A549 (cell line): Measurements from ENCODE around the gene SEC24D. TPM values are rescaled to one million over a fixed set of nuclear protein-coding genes. Genes with fewer than 3 reads are reported as not detected.

ENCODE experiments used
- ATAC-seq, 2 experiments: fragments of 200-7000 bp in 1 of 2; fragments of >200 bp in 1 of 2; cut with Nextera tagmentation in 1 of 2; cut with Tn5 transposase in 1 of 2; 3 replicates each; pipeline versions ENCODE4 v1.8.0 to v1.9.1; 2018 to 2020; ENCODE audit warnings: mild to moderate bottlenecking in 1 of 2, moderate library complexity in 1 of 2
- CTCF ChIA-PET: fragments of 300-600 bp; sonication (Branson Sonifier 250); formaldehyde crosslinking; extraction: SDS; loops from one replicate; lab custom pipeline; 2021; ENCODE audit warnings: antibody characterized with exemption, inconsistent platforms; lab: Yijun Ruan, JAX
- POLR2A ChIA-PET: fragments of 350-600 bp; formaldehyde crosslinking; extraction: SDS; loops from one replicate; lab custom pipeline; 2021; ENCODE audit warnings: antibody characterized with exemption, inconsistent platforms; lab: Yijun Ruan, JAX
- DNase-seq, 2 experiments: peaks; one replicate each; pipeline versions ENCODE4 v3.0.0 to v3.0.0-alpha.2; 2011 to 2016; ENCODE audit warnings: low read depth in 1 of 2, low spot score in 1 of 2
- FAIRE-seq: peaks from 2 replicates; lab custom pipeline; 2011; peaks lifted over from hg19 to GRCh38; lab: Jason Lieb, UNC
- H3K27ac ChIP-seq, 2 experiments: fragments of >200 bp; sonication (Bioruptor Twin); formaldehyde crosslinking; 3 replicates each; pipeline ENCODE4 v1.5.1; 2016 to 2017
- H3K4me1 ChIP-seq: fragments of >200 bp; sonication (Bioruptor Twin); formaldehyde crosslinking; 3 replicates; pipeline ENCODE4 v1.6.1; 2016
- H3K4me2 ChIP-seq: fragments of >200 bp; sonication (Bioruptor Twin); formaldehyde crosslinking; 3 replicates; pipeline ENCODE4 v1.6.1; 2016
- H3K4me3 ChIP-seq: fragments of >200 bp; sonication (Bioruptor Twin); formaldehyde crosslinking; 3 replicates; pipeline ENCODE4 v1.5.1; 2016
- H3K9me3 ChIP-seq: fragments of >200 bp; sonication (Bioruptor Twin); formaldehyde crosslinking; 3 replicates; pipeline ENCODE4 v1.6.1; 2016
- CBX2 ChIP-seq: fragments of 200-600 bp; sonication (generic); IDR thresholded peaks from 2 replicates; pipeline ENCODE4 v1.6.1; 2016; ENCODE audit warnings: low read depth, mild to moderate bottlenecking, borderline replicate concordance
- CBX8 ChIP-seq: fragments of 200-600 bp; sonication (generic); IDR thresholded peaks from 2 replicates; pipeline ENCODE4 v1.6.1; 2016
- EHMT2 ChIP-seq: fragments of 200-600 bp; sonication (generic); IDR thresholded peaks from 2 replicates; pipeline ENCODE4 v1.6.1; 2016; ENCODE audit warnings: antibody characterized with exemption, low read depth, mild to moderate bottlenecking, moderate library complexity
- FOSB ChIP-seq: fragments of 250-450 bp; sonication (Bioruptor Pico); IDR thresholded peaks from 2 replicates; pipeline ENCODE4 v1.5.0; 2020; ENCODE audit warnings: mild to moderate bottlenecking, moderate library complexity
- FOSL2 ChIP-seq, 2 experiments: fragments of 450-650 bp in 1 of 2; fragments of >200 bp in 1 of 2; sonication (Bioruptor Twin) in 1 of 2; formaldehyde crosslinking; IDR thresholded peaks; 2 replicates each; pipeline versions ENCODE4 v1.5.0 to v1.6.1; 2016 to 2020; ENCODE audit warnings: mild to moderate bottlenecking in 1 of 2, moderate library complexity in 1 of 2
- GATA3 ChIP-seq: IDR thresholded peaks from 2 replicates; pipeline ENCODE4 v1.6.1; 2012; ENCODE audit warnings: borderline replicate concordance
- HOXB13 ChIP-seq: fragments of 250-450 bp; sonication (Bioruptor Pico); IDR thresholded peaks from 2 replicates; pipeline ENCODE4 v1.5.0; 2020; ENCODE audit warnings: low read depth, mild to moderate bottlenecking, moderate library complexity
- HOXB5 ChIP-seq: fragments of 250-450 bp; sonication (Bioruptor Pico); IDR thresholded peaks from 2 replicates; pipeline ENCODE4 v1.5.0; 2020; ENCODE audit warnings: mild to moderate bottlenecking, moderate library complexity
- JUNB ChIP-seq: fragments of >200 bp; sonication (Bioruptor Twin); formaldehyde crosslinking; IDR thresholded peaks from 2 replicates; pipeline ENCODE4 v1.6.1; 2016
- NFE2L2 ChIP-seq: fragments of 150-350 bp; conservative IDR thresholded peaks from 2 replicates; pipeline ENCODE4 v1.6.1; 2014; ENCODE audit warnings: low read length
- POLR2AphosphoS2 ChIP-seq: conservative IDR thresholded peaks from 2 replicates; pipeline ENCODE4 v1.6.1; 2012; ENCODE audit warnings: low read length, improper control_type of control experiment, inconsistent platforms
- RAD21 ChIP-seq, 2 experiments: fragments of >200 bp in 1 of 2; sonication (Bioruptor Twin) in 1 of 2; formaldehyde crosslinking in 1 of 2; IDR thresholded peaks in 1 of 2; conservative IDR thresholded peaks in 1 of 2; 2 replicates in 1 of 2; 3 replicates in 1 of 2; pipeline ENCODE4 v1.6.1; 2012 to 2018; ENCODE audit warnings: inconsistent platforms in 1 of 2
- RARB ChIP-seq: fragments of 250-450 bp; sonication (Bioruptor Pico); IDR thresholded peaks from 2 replicates; pipeline ENCODE4 v1.8.0; 2021; ENCODE audit warnings: mild to moderate bottlenecking, moderate library complexity
- RFX5 ChIP-seq: fragments of 450-650 bp; IDR thresholded peaks from 2 replicates; pipeline ENCODE4 v1.7.1; 2014; ENCODE audit warnings: antibody characterized with exemption, mild to moderate bottlenecking, moderate library complexity
- SMC3 ChIP-seq: fragments of >200 bp; sonication (Bioruptor Twin); formaldehyde crosslinking; IDR thresholded peaks from 3 replicates; pipeline ENCODE4 v1.6.1; 2018; ENCODE audit warnings: inconsistent platforms
- TP53 ChIP-seq: fragments of 250-450 bp; sonication (Bioruptor Pico); IDR thresholded peaks from 2 replicates; pipeline ENCODE4 v1.5.0; 2021; ENCODE audit warnings: mild to moderate bottlenecking, moderate library complexity
- ZNF302 ChIP-seq: fragments of 250-450 bp; sonication (Bioruptor Pico); IDR thresholded peaks from 2 replicates; pipeline ENCODE4 v1.9.0; 2021; ENCODE audit warnings: inconsistent platforms, mild to moderate bottlenecking, moderate library complexity
- ZSCAN20 ChIP-seq: fragments of 250-450 bp; sonication (Bioruptor Pico); IDR thresholded peaks from 2 replicates; pipeline ENCODE4 v1.8.0; 2022; ENCODE audit warnings: mild to moderate bottlenecking, moderate library complexity
- WGBS: methylation state at CpG from one replicate; pipeline ENCODE4 v1.1.6; 2017; ENCODE audit errors: missing lambda C conversion rate; 5-methylcytosine and 5-hydroxymethylcytosine counted together
- polyA plus RNA-seq, 4 experiments: library from polyadenylated mRNA; depleted of rRNA in 3 of 4; stranded (reverse); fragments of >200 nt; fragmentation: RNase III in 1 of 4; extraction: RNeasy Plus Mini Kit Qiagen cat#74134 plus additional on column Dnase treatment in 1 of 4; gene quantifications; 2 replicates in 3 of 4; 3 replicates in 1 of 4; pipeline ENCODE4 v1.2.3, GENCODE V29; 2011 to 2017
- TF ChIP-seq, protein P1 (sequence below): fragments of 250-450 bp; sonication (Bioruptor Pico); IDR thresholded peaks from 2 replicates; pipeline ENCODE4 v1.5.0; 2021; ENCODE audit warnings: mild to moderate bottlenecking, moderate library complexity, borderline replicate concordance
- TF ChIP-seq, protein P2 (sequence below): fragments of 200-600 bp; sonication (generic); IDR thresholded peaks from 2 replicates; pipeline ENCODE4 v1.6.1; 2016; ENCODE audit warnings: antibody characterized with exemption, mild to moderate bottlenecking, moderate library complexity
- TF ChIP-seq, protein P3 (sequence below): IDR thresholded peaks from 2 replicates; pipeline ENCODE4 v1.6.1; 2012
- TF ChIP-seq, protein P4 (sequence below): fragments of >200 bp; sonication (Bioruptor Twin); formaldehyde crosslinking; IDR thresholded peaks from 3 replicates; pipeline ENCODE4 v1.5.1; 2016

The SEC24D gene
- polyA plus RNA-seq, 2 of the 4 experiments (the other 2 are of a cell fraction): 12.8 to 15.6 TPM

- ATAC-seq: no peak
- no peak for DNase-seq
- FAIRE-seq: no peak
- CTCF ChIA-PET: interaction anchor here (1.7 kb wide), 1 partner anchor 223 kb away, joined by 4 read pairs; no protein-coding TSS in a partner anchor
- Histone ChIP-seq H3K9me3 (no peaks in the 10 kb centered on the region), H3K4me2 (no peak overlapping the region), H3K4me1 (no peaks in the 10 kb centered on the region), H3K27ac (no peak overlapping the region), H3K4me3 (no peak overlapping the region)
- 83% methylated on average over 3 of the region's 3 CpGs for WGBS
- POLR2A ChIA-PET: no interaction called here
- TF ChIP-seq SMC3: no peak
- TF ChIP-seq RARB (CRISPR knock-in tag): no peak
- TF ChIP-seq FOSL2 (IDR thresholded peaks at IDR 0.05): no peak
- no peak for TF ChIP-seq FOSL2 (CRISPR knock-in tag; IDR thresholded peaks at IDR 0.05)
- TF ChIP-seq HOXB13 (CRISPR knock-in tag): no peak
- TF ChIP-seq GATA3: no peak
- no peak for TF ChIP-seq NFE2L2
- TF ChIP-seq, protein P1, sequence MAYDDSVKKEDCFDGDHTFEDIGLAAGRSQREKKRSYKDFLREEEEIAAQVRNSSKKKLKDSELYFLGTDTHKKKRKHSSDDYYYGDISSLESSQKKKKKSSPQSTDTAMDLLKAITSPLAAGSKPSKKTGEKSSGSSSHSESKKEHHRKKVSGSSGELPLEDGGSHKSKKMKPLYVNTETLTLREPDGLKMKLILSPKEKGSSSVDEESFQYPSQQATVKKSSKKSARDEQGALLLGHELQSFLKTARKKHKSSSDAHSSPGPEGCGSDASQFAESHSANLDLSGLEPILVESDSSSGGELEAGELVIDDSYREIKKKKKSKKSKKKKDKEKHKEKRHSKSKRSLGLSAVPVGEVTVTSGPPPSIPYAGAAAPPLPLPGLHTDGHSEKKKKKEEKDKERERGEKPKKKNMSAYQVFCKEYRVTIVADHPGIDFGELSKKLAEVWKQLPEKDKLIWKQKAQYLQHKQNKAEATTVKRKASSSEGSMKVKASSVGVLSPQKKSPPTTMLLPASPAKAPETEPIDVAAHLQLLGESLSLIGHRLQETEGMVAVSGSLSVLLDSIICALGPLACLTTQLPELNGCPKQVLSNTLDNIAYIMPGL (CRISPR knock-in tag): no peak
- TF ChIP-seq TP53 (CRISPR knock-in tag): no peak
- TF ChIP-seq, protein P2, sequence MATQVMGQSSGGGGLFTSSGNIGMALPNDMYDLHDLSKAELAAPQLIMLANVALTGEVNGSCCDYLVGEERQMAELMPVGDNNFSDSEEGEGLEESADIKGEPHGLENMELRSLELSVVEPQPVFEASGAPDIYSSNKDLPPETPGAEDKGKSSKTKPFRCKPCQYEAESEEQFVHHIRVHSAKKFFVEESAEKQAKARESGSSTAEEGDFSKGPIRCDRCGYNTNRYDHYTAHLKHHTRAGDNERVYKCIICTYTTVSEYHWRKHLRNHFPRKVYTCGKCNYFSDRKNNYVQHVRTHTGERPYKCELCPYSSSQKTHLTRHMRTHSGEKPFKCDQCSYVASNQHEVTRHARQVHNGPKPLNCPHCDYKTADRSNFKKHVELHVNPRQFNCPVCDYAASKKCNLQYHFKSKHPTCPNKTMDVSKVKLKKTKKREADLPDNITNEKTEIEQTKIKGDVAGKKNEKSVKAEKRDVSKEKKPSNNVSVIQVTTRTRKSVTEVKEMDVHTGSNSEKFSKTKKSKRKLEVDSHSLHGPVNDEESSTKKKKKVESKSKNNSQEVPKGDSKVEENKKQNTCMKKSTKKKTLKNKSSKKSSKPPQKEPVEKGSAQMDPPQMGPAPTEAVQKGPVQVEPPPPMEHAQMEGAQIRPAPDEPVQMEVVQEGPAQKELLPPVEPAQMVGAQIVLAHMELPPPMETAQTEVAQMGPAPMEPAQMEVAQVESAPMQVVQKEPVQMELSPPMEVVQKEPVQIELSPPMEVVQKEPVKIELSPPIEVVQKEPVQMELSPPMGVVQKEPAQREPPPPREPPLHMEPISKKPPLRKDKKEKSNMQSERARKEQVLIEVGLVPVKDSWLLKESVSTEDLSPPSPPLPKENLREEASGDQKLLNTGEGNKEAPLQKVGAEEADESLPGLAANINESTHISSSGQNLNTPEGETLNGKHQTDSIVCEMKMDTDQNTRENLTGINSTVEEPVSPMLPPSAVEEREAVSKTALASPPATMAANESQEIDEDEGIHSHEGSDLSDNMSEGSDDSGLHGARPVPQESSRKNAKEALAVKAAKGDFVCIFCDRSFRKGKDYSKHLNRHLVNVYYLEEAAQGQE: no peak
Observed at GRCh38 chr4:118745357-118745756, 90.6 kb downstream of the SEC24D start.

DNA sequence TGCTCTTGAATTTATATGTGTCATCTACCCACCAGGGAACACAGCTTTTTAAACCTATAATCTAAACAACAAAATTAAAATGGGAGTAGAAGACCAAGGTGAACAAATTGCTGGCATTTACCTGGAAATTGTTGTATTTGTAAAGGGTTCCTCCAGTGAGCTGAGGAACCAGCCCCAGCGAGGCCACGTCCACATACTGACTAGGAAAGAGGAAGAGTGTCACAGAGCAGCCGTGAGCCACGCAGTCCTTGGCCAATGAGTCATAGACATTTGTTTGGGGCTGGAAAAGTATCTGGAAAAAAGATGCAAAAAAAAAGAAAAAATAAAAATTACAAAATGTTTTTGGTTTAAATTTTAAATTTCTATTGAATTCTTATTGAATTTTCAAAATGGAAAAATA, 92.1 kb downstream of the SEC24D start:
- CTCF ChIA-PET: interaction anchor here (0.5 kb wide), 1 partner anchor 268 kb away, joined by 3 read pairs; no protein-coding TSS in a partner anchor
- TF ChIP-seq, protein P3, sequence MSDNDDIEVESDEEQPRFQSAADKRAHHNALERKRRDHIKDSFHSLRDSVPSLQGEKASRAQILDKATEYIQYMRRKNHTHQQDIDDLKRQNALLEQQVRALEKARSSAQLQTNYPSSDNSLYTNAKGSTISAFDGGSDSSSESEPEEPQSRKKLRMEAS: no peak
- TF ChIP-seq JUNB (no peak), CBX2 (no peak), ZNF302 (no peak), RFX5 (no peak), ZSCAN20 (CRISPR knock-in tag) (no peak), HOXB13 (CRISPR knock-in tag) (no peak), POLR2AphosphoS2 (no peak)
- ATAC-seq: no peak
- Histone ChIP-seq H3K9me3 (no peaks in the 10 kb centered on the region), H3K4me3 (no peak overlapping the region), H3K4me1 (no peaks in the 10 kb centered on the region), H3K4me2 (no peak overlapping the region), H3K27ac (no peak overlapping the region)
- POLR2A ChIA-PET: no interaction called here
- FAIRE-seq: no peak
- DNase-seq: no peak
- 82% methylated on average over 4 of the region's 4 CpGs for WGBS

GRCh38 chr4:118742050-118742449, 93.9 kb downstream of the SEC24D start:
- Histone ChIP-seq H3K27ac (no peak overlapping the region), H3K4me3 (no peak overlapping the region)
- no peak for DNase-seq
- ChIA-PET POLR2A (no interaction called here), CTCF (interaction anchor here (0.7 to 1.8 kb wide), 4 partner anchors 17 to 239 kb away, joined by 3 to 4 read pairs (median 4); no protein-coding TSS in a partner anchor)
- TF ChIP-seq CBX8 (no peak), HOXB5 (CRISPR knock-in tag) (no peak), RAD21 (conservative IDR thresholded peaks at IDR 0.05 in 1 of 2, IDR thresholded peaks at IDR 0.05 in 1 of 2) (no peak), RARB (CRISPR knock-in tag) (no peak), EHMT2 (no peak), FOSB (CRISPR knock-in tag) (no peak)
- TF ChIP-seq, protein P3: no peak
- TF ChIP-seq, protein P4, sequence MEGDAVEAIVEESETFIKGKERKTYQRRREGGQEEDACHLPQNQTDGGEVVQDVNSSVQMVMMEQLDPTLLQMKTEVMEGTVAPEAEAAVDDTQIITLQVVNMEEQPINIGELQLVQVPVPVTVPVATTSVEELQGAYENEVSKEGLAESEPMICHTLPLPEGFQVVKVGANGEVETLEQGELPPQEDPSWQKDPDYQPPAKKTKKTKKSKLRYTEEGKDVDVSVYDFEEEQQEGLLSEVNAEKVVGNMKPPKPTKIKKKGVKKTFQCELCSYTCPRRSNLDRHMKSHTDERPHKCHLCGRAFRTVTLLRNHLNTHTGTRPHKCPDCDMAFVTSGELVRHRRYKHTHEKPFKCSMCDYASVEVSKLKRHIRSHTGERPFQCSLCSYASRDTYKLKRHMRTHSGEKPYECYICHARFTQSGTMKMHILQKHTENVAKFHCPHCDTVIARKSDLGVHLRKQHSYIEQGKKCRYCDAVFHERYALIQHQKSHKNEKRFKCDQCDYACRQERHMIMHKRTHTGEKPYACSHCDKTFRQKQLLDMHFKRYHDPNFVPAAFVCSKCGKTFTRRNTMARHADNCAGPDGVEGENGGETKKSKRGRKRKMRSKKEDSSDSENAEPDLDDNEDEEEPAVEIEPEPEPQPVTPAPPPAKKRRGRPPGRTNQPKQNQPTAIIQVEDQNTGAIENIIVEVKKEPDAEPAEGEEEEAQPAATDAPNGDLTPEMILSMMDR: no peak
- TF ChIP-seq, protein P2: no peak
- TF ChIP-seq, all 56 proteins: peak for 0
- H3K4me2 ChIP-seq: no peak overlapping the region
- no peaks in the 10 kb centered on the region for H3K9me3 ChIP-seq
- FAIRE-seq (no peak), ATAC-seq (no peak)
- H3K4me1 ChIP-seq: no peaks in the 10 kb centered on the region
